ENCODE measurements around the gene TMEM19.
A peak's percentile ranks its signal among the peaks of the same experiment; 100 is the strongest.
"Not testable (repeated sequence)": the region's sequence is repeated elsewhere in the genome, so short reads cannot be mapped to it uniquely, and the experiment has no call there.

Gene TMEM19

GRCh38 chr12:71683633-71684032 lies 2.2 kb upstream of the TMEM19 start:
- no peak for TF ChIP-seq JUND (IDR thresholded peaks at IDR 0.05; ENCODE audit: low read depth)
- in situ Hi-C loops (cut with HindIII; ENCODE audit: low pct_unique_long_range_greater_than_20kb, low sequenced_read_pairs), result no loop called here
- no peak for DNase-seq (ENCODE audit: low read depth in 1 of 2, low spot score in 1 of 2)

GRCh38 chr12:71684081-71684480 lies 1.8 kb upstream of the TMEM19 start:
- no peak for TF ChIP-seq JUND (IDR thresholded peaks at IDR 0.05; ENCODE audit: low read depth)
- DNase-seq (ENCODE audit: low read depth in 1 of 2, low spot score in 1 of 2), result peak in 1 of 2 experiments; percentile 27
- in situ Hi-C loops (cut with HindIII; ENCODE audit: low pct_unique_long_range_greater_than_20kb, low sequenced_read_pairs), result no loop called here

- no peak for TF ChIP-seq JUND (IDR thresholded peaks at IDR 0.05; ENCODE audit: low read depth)
- no peak for DNase-seq (ENCODE audit: low read depth in 1 of 2, low spot score in 1 of 2)
- in situ Hi-C loops (cut with HindIII; ENCODE audit: low pct_unique_long_range_greater_than_20kb, low sequenced_read_pairs), result no loop called here
Observed at GRCh38 chr12:71685312-71685906, 473 bp upstream of the TMEM19 start.

GRCh38 chr12:71686658-71687025 lies 760 bp downstream of the TMEM19 start:
- in situ Hi-C loops (cut with HindIII; ENCODE audit: low pct_unique_long_range_greater_than_20kb, low sequenced_read_pairs), result no loop called here
- no peak for DNase-seq (ENCODE audit: low read depth in 1 of 2, low spot score in 1 of 2)
- no peak for TF ChIP-seq JUND (IDR thresholded peaks at IDR 0.05; ENCODE audit: low read depth)

- DNase-seq (ENCODE audit: low read depth in 1 of 2, low spot score in 1 of 2); in situ Hi-C loops (cut with HindIII; ENCODE audit: low pct_unique_long_range_greater_than_20kb, low sequenced_read_pairs): not testable (repeated sequence)
Observed at GRCh38 chr12:71687172-71687571, 1.3 kb downstream of the TMEM19 start.

- no peak for TF ChIP-seq JUND (IDR thresholded peaks at IDR 0.05; ENCODE audit: low read depth)
- in situ Hi-C loops (cut with HindIII; ENCODE audit: low pct_unique_long_range_greater_than_20kb, low sequenced_read_pairs), result no loop called here
- DNase-seq (ENCODE audit: low read depth in 1 of 2, low spot score in 1 of 2), result no peak
Observed at GRCh38 chr12:71688961-71689570, 3.2 kb downstream of the TMEM19 start.

- no peak for DNase-seq (ENCODE audit: low read depth in 1 of 2, low spot score in 1 of 2)
- TF ChIP-seq JUND (IDR thresholded peaks at IDR 0.05; ENCODE audit: low read depth), result no peak
- in situ Hi-C loops (cut with HindIII; ENCODE audit: low pct_unique_long_range_greater_than_20kb, low sequenced_read_pairs), result no loop called here
Observed at GRCh38 chr12:71691504-71692129, 5.7 kb downstream of the TMEM19 start.

- TF ChIP-seq JUND (IDR thresholded peaks at IDR 0.05; ENCODE audit: low read depth), result no peak
- DNase-seq (ENCODE audit: low read depth in 1 of 2, low spot score in 1 of 2), result no peak
- in situ Hi-C loops (cut with HindIII; ENCODE audit: low pct_unique_long_range_greater_than_20kb, low sequenced_read_pairs), result no loop called here
Observed at GRCh38 chr12:71693126-71693525, 7.2 kb downstream of the TMEM19 start.

- in situ Hi-C loops (cut with HindIII; ENCODE audit: low pct_unique_long_range_greater_than_20kb, low sequenced_read_pairs); DNase-seq (ENCODE audit: low read depth in 1 of 2, low spot score in 1 of 2): not testable (repeated sequence)
Observed at GRCh38 chr12:71693651-71694050, 7.8 kb downstream of the TMEM19 start.

- TF ChIP-seq JUND (IDR thresholded peaks at IDR 0.05; ENCODE audit: low read depth), result no peak
- DNase-seq (ENCODE audit: low read depth in 1 of 2, low spot score in 1 of 2), result no peak
- in situ Hi-C loops (cut with HindIII; ENCODE audit: low pct_unique_long_range_greater_than_20kb, low sequenced_read_pairs), result no loop called here
Observed at GRCh38 chr12:71694099-71694820, 8.4 kb downstream of the TMEM19 start.

- DNase-seq (ENCODE audit: low read depth in 1 of 2, low spot score in 1 of 2), result no peak
- TF ChIP-seq JUND (IDR thresholded peaks at IDR 0.05; ENCODE audit: low read depth), result no peak
Observed at GRCh38 chr12:71695782-71696181, 9.9 kb downstream of the TMEM19 start.

GRCh38 chr12:71702181-71702580 lies 16.3 kb downstream of the TMEM19 start:
- peak in 1 of 2 experiments; percentile 4 for DNase-seq (ENCODE audit: low read depth in 1 of 2, low spot score in 1 of 2)
- in situ Hi-C loops (cut with HindIII; ENCODE audit: low pct_unique_long_range_greater_than_20kb, low sequenced_read_pairs), result not testable (repeated sequence)

More at GRCh38 chr12:71695782-71696181, 9.9 kb downstream of the TMEM19 start:
- in situ Hi-C loops (cut with HindIII; ENCODE audit: low pct_unique_long_range_greater_than_20kb, low sequenced_read_pairs), result no loop called here

- no peak for DNase-seq (ENCODE audit: low read depth in 1 of 2, low spot score in 1 of 2)
- in situ Hi-C loops (cut with HindIII; ENCODE audit: low pct_unique_long_range_greater_than_20kb, low sequenced_read_pairs), result no loop called here
- TF ChIP-seq JUND (IDR thresholded peaks at IDR 0.05; ENCODE audit: low read depth), result no peak
Observed at GRCh38 chr12:71702590-71702989, 16.7 kb downstream of the TMEM19 start.

Data from T47D (cell line).